ENCODE measurements around the gene OR7D2.

Gene OR7D2

GRCh38 chr19:9178901-9179300 lies at the start of gene OR7D2:
Gene OR7D2, plus strand, starts transcription at chr19:9178979. Its CDS starts 6,803 bp downstream, at chr19:9185782.
- no peaks in the 10 kb centered on the region for H3K4me1 ChIP-seq (ENCODE audit: low read length)
- no peaks in the 10 kb centered on the region for H3K9me3 ChIP-seq (replicated peaks; ENCODE audit: insufficient read depth, low read length)
- H3K79me2 ChIP-seq (ENCODE audit: low read length), result no peaks in the 10 kb centered on the region
- DNase-seq, result no peak
- H3K4me2 ChIP-seq (ENCODE audit: low read depth, low read length), result no peak within 1 kb of the TSS
- H3K27me3 ChIP-seq (replicated peaks; ENCODE audit: insufficient read depth, low read length), result no peaks in the 10 kb centered on the region; the same call in 1 of the 2 replicates
- TF ChIP-seq CTCF (IDR thresholded peaks at IDR 0.05; ENCODE audit: low read length), result no peak
- no peaks in the 10 kb centered on the region for H3K36me3 ChIP-seq (replicated peaks; ENCODE audit: insufficient read depth, low read length)
- H3K27ac ChIP-seq (ENCODE audit: low read length), result no peak within 1 kb of the TSS
- no peak within 1 kb of the TSS for H3K9ac ChIP-seq (ENCODE audit: low read length)
- no peaks in the 10 kb centered on the region for H3K9me2 ChIP-seq (replicated peaks; ENCODE audit: insufficient read depth, low read length)
- no peak within 1 kb of the TSS for H2AFZ ChIP-seq (ENCODE audit: low read length)
- no peak within 1 kb of the TSS for H3K4me3 ChIP-seq (ENCODE audit: low read length)
- no peaks in the 10 kb centered on the region for H4K20me1 ChIP-seq (ENCODE audit: insufficient read depth, low read length)
- H3F3A ChIP-seq (ENCODE audit: insufficient read depth, low read length), result no peaks in the 10 kb centered on the region

- no peaks in the 10 kb centered on the region for H4K20me1 ChIP-seq (ENCODE audit: insufficient read depth, low read length)
- no peak overlapping the region for H2AFZ ChIP-seq (ENCODE audit: low read length)
- H3K79me2 ChIP-seq (ENCODE audit: low read length), result no peaks in the 10 kb centered on the region
- H3K9me3 ChIP-seq (replicated peaks; ENCODE audit: insufficient read depth, low read length), result no peaks in the 10 kb centered on the region
- peaks cover 14% of the 10 kb centered on the region for H3K27me3 ChIP-seq (replicated peaks; ENCODE audit: insufficient read depth, low read length)
- no peak for DNase-seq
- no peaks in the 10 kb centered on the region for H3K36me3 ChIP-seq (replicated peaks; ENCODE audit: insufficient read depth, low read length)
- no peak overlapping the region for H3K27ac ChIP-seq (ENCODE audit: low read length)
- no peaks in the 10 kb centered on the region for H3F3A ChIP-seq (ENCODE audit: insufficient read depth, low read length)
- no peak overlapping the region for H3K4me2 ChIP-seq (ENCODE audit: low read depth, low read length)
- TF ChIP-seq CTCF (IDR thresholded peaks at IDR 0.05; ENCODE audit: low read length) (no peak), EZH2phosphoT487 (IDR thresholded peaks at IDR 0.05; ENCODE audit: low read length) (no peak), EZH2 (optimal IDR thresholded peaks at IDR 0.05; ENCODE audit: low read depth, low read length) (no peak)
- H3K9ac ChIP-seq (ENCODE audit: low read length), result no peak overlapping the region
- H3K4me3 ChIP-seq (ENCODE audit: low read length), result no peak overlapping the region
- H3K9me2 ChIP-seq (replicated peaks; ENCODE audit: insufficient read depth, low read length), result no peaks in the 10 kb centered on the region
- H3K4me1 ChIP-seq (ENCODE audit: low read length), result no peaks in the 10 kb centered on the region
Observed at GRCh38 chr19:9130965-9131364, 47.8 kb upstream of the OR7D2 start.

GRCh38 chr19:9132422-9132821 lies 46.4 kb upstream of the OR7D2 start:
- Histone ChIP-seq H2AFZ (ENCODE audit: low read length) (no peak overlapping the region), H3K36me3 (replicated peaks; ENCODE audit: insufficient read depth, low read length) (no peaks in the 10 kb centered on the region), H3K9ac (ENCODE audit: low read length) (no peak overlapping the region), H3K4me2 (ENCODE audit: low read depth, low read length) (no peak overlapping the region), H3K4me1 (ENCODE audit: low read length) (no peaks in the 10 kb centered on the region), H4K20me1 (ENCODE audit: insufficient read depth, low read length) (no peaks in the 10 kb centered on the region), H3K9me2 (replicated peaks; ENCODE audit: insufficient read depth, low read length) (no peaks in the 10 kb centered on the region), H3K9me3 (replicated peaks; ENCODE audit: insufficient read depth, low read length) (no peaks in the 10 kb centered on the region), H3F3A (ENCODE audit: insufficient read depth, low read length) (no peaks in the 10 kb centered on the region), H3K4me3 (ENCODE audit: low read length) (no peak overlapping the region), H3K27ac (ENCODE audit: low read length) (no peak overlapping the region), H3K27me3 (replicated peaks; ENCODE audit: insufficient read depth, low read length) (peaks cover 14% of the 10 kb centered on the region), H3K79me2 (ENCODE audit: low read length) (no peaks in the 10 kb centered on the region)
- no peak for TF ChIP-seq EZH2 (optimal IDR thresholded peaks at IDR 0.05; ENCODE audit: low read depth, low read length)
- no peak for TF ChIP-seq EZH2phosphoT487 (IDR thresholded peaks at IDR 0.05; ENCODE audit: low read length)
- no peak for TF ChIP-seq CTCF (IDR thresholded peaks at IDR 0.05; ENCODE audit: low read length)
- DNase-seq, result no peak

Measured in MM.1S (cell line).